SK-N-MC (cell line): ENCODE results near the gene AASS.

Source experiments
- EZH2 ChIP-seq: fragments of 200-600 bp; sonication (generic); IDR thresholded peaks from one replicate; pipeline ENCODE4 v1.6.1; 2017; ENCODE audit warnings: antibody characterized with exemption
- FOXP2 ChIP-seq: optimal IDR thresholded peaks from 2 replicates; pipeline ENCODE3; 2011; ENCODE audit warnings: mild to moderate bottlenecking, moderate library complexity; ENCODE audit not compliant: insufficient read depth; ENCODE audit errors: extremely low read length, control extremely low read depth
- POLR2AphosphoS5 ChIP-seq: IDR thresholded peaks from 2 replicates; pipeline ENCODE4 v1.6.1; 2012; ENCODE audit warnings: mild to moderate bottlenecking, low read depth, low read length, borderline replicate concordance

DNA sequence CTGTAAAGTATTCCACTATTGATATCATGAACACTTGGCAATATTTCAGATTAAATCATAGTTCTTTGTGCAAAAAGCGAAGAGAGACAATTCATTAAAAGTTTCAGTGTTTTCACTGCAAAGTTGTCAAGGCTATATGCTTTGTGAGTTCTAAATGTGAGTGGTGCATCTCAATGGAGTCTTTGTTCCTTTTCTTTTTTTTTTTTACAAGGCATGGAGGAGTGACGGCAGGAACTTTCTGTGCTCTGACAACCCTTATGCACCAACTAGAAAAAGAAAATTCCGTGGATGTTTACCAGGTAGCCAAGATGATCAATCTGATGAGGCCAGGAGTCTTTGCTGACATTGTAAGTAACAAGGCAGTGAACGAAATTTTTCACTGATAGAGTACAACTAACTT lies 84.5 kb downstream of the AASS start:
- no peak for TF ChIP-seq POLR2AphosphoS5
- TF ChIP-seq EZH2 = no peak
- no peak for TF ChIP-seq FOXP2
